NOMO-1 (cell line): ENCODE measurements around the gene WDR5.

Source experiments
- DNase-seq, 2 experiments: peaks; one replicate each; lab custom pipeline; 2025; ENCODE audit not compliant: unreplicated experiment in 2 of 2; lab: John Stamatoyannopoulos, UW

Gene WDR5

GRCh38 chr9:134131471-134132207, 4.2 kb upstream of the WDR5 start:
- no peak for DNase-seq

- no peak for DNase-seq
These were observed 3.5 kb upstream of the WDR5 start for GRCh38 chr9:134132208-134132870.

- peak in 1 of 2 experiments; percentile 30 for DNase-seq
These were observed 936 bp upstream of the WDR5 start for GRCh38 chr9:134134949-134135342.

- DNase-seq = peak in 1 of 2 experiments; percentile 14
These were observed 475 bp downstream of the WDR5 start for GRCh38 chr9:134136118-134136995.

- DNase-seq = no peak
These were observed 1.1 kb downstream of the WDR5 start for GRCh38 chr9:134136996-134137299.

- no peak for DNase-seq
These were observed 2.4 kb downstream of the WDR5 start for GRCh38 chr9:134138292-134138691.

- no peak for DNase-seq
These were observed 3.2 kb downstream of the WDR5 start for GRCh38 chr9:134139081-134139480.

GRCh38 chr9:134141906-134142305, 6.0 kb downstream of the WDR5 start:
- DNase-seq = no peak

- no peak for DNase-seq
These were observed 8.9 kb downstream of the WDR5 start for GRCh38 chr9:134144801-134145200.

GRCh38 chr9:134145262-134145661, 9.4 kb downstream of the WDR5 start:
- DNase-seq = no peak

- DNase-seq = no peak
These were observed 11.1 kb downstream of the WDR5 start for GRCh38 chr9:134146774-134147493.

GRCh38 chr9:134149380-134149779, 13.5 kb downstream of the WDR5 start:
- DNase-seq = no peak

- DNase-seq = no peak
These were observed 14.8 kb downstream of the WDR5 start for GRCh38 chr9:134150557-134151214.

GRCh38 chr9:134152022-134152448, 16.2 kb downstream of the WDR5 start:
- no peak for DNase-seq

GRCh38 chr9:134152488-134152887, 16.6 kb downstream of the WDR5 start:
- no peak for DNase-seq

GRCh38 chr9:134153450-134153849, 17.6 kb downstream of the WDR5 start:
- DNase-seq = no peak

- DNase-seq = no peak
These were observed 18.4 kb downstream of the WDR5 start for GRCh38 chr9:134154262-134154701.

- DNase-seq = no peak
These were observed 20.0 kb downstream of the WDR5 start for GRCh38 chr9:134155812-134156377.

- DNase-seq = no peak
These were observed 20.9 kb downstream of the WDR5 start for GRCh38 chr9:134156564-134157377.
